Measurements from ENCODE around the gene AURKB. TPM values are rescaled to one million over a fixed set of nuclear protein-coding genes. Genes with fewer than 3 reads are reported as not detected.

The AURKB gene
- total and polyA plus RNA-seq, 2 of the 13 experiments (the other 11 are each of a cell fraction or from before 2014, with no cell fraction given) = 29.5 to 75.3 TPM

DNA sequence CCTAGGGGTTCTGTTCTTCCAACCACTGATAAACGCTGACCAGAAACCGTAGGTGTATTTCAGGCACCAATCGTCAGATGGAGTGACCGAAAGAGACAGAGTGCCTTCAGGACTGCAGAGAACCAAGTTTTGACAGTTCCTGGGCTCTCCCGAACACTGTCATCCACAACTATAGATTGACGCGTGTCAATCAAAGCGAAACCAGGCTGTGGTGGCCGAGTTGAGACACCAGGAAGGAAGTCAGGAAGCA, 11.9 kb upstream of the AURKB start (continued):
- peak; percentile 76; the same call in 1 of the 2 replicates for TF ChIP-seq CAMTA2 (CRISPR knock-in tag; IDR thresholded peaks at IDR 0.05; ENCODE audit: borderline replicate concordance)
- TF ChIP-seq, protein P1, sequence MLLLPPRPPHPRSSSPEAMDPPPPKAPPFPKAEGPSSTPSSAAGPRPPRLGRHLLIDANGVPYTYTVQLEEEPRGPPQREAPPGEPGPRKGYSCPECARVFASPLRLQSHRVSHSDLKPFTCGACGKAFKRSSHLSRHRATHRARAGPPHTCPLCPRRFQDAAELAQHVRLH (CRISPR knock-in tag; IDR thresholded peaks at IDR 0.05; ENCODE audit: borderline replicate concordance, low read depth) = no peak
- no peak for TF ChIP-seq MTA3 (CRISPR knock-in tag; IDR thresholded peaks at IDR 0.05)
- TF ChIP-seq ZNF777 (CRISPR knock-in tag; IDR thresholded peaks at IDR 0.05) = no peak
- TF ChIP-seq MIXL1 (CRISPR knock-in tag; IDR thresholded peaks at IDR 0.05) = no peak
- no peak for TF ChIP-seq ZNF563 (CRISPR knock-in tag; IDR thresholded peaks at IDR 0.05)
- TF ChIP-seq HNRNPUL1 (IDR thresholded peaks at IDR 0.05; ENCODE audit: low read depth, low read length) = no peak
- TF ChIP-seq, protein P2, sequence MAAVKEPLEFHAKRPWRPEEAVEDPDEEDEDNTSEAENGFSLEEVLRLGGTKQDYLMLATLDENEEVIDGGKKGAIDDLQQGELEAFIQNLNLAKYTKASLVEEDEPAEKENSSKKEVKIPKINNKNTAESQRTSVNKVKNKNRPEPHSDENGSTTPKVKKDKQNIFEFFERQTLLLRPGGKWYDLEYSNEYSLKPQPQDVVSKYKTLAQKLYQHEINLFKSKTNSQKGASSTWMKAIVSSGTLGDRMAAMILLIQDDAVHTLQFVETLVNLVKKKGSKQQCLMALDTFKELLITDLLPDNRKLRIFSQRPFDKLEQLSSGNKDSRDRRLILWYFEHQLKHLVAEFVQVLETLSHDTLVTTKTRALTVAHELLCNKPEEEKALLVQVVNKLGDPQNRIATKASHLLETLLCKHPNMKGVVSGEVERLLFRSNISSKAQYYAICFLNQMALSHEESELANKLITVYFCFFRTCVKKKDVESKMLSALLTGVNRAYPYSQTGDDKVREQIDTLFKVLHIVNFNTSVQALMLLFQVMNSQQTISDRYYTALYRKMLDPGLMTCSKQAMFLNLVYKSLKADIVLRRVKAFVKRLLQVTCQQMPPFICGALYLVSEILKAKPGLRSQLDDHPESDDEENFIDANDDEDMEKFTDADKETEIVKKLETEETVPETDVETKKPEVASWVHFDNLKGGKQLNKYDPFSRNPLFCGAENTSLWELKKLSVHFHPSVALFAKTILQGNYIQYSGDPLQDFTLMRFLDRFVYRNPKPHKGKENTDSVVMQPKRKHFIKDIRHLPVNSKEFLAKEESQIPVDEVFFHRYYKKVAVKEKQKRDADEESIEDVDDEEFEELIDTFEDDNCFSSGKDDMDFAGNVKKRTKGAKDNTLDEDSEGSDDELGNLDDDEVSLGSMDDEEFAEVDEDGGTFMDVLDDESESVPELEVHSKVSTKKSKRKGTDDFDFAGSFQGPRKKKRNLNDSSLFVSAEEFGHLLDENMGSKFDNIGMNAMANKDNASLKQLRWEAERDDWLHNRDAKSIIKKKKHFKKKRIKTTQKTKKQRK (IDR thresholded peaks at IDR 0.05; ENCODE audit: low read length) = no peak
- TF ChIP-seq HMGA1 (CRISPR knock-in tag; conservative IDR thresholded peaks at IDR 0.05) = no peak
- 0 out of 2 replicates have a peak, but pooled peaks have one; percentile 1 for TF ChIP-seq ZNF230 (CRISPR knock-in tag; IDR thresholded peaks at IDR 0.05)
- TF ChIP-seq HDAC1 (CRISPR knock-in tag; IDR thresholded peaks at IDR 0.05) = 0 out of 2 replicates have a peak, but pooled peaks have one; percentile 3
- no peak for TF ChIP-seq FOSL2 (CRISPR knock-in tag; IDR thresholded peaks at IDR 0.05)
- no peak for TF ChIP-seq REL (CRISPR knock-in tag; conservative IDR thresholded peaks at IDR 0.05)
- 0 out of 2 replicates have a peak, but pooled peaks have one; percentile 12 for TF ChIP-seq MXD4 (CRISPR knock-in tag; IDR thresholded peaks at IDR 0.05)
- TF ChIP-seq DR1 (CRISPR knock-in tag; IDR thresholded peaks at IDR 0.05) = no peak
- TF ChIP-seq RARG (CRISPR knock-in tag; IDR thresholded peaks at IDR 0.05; ENCODE audit: low read depth) = no peak
- no peak for TF ChIP-seq PHF5A (CRISPR knock-in tag; IDR thresholded peaks at IDR 0.05; ENCODE audit: low read depth, unreplicated experiment)
- TF ChIP-seq SP2 (CRISPR knock-in tag; IDR thresholded peaks at IDR 0.05) = 0 out of 2 replicates have a peak, but pooled peaks have one; percentile 14
- TF ChIP-seq EED (CRISPR knock-in tag; IDR thresholded peaks at IDR 0.05) = no peak
- TF ChIP-seq CENPX (CRISPR knock-in tag; IDR thresholded peaks at IDR 0.05) = no peak
- TF ChIP-seq, protein P3, sequence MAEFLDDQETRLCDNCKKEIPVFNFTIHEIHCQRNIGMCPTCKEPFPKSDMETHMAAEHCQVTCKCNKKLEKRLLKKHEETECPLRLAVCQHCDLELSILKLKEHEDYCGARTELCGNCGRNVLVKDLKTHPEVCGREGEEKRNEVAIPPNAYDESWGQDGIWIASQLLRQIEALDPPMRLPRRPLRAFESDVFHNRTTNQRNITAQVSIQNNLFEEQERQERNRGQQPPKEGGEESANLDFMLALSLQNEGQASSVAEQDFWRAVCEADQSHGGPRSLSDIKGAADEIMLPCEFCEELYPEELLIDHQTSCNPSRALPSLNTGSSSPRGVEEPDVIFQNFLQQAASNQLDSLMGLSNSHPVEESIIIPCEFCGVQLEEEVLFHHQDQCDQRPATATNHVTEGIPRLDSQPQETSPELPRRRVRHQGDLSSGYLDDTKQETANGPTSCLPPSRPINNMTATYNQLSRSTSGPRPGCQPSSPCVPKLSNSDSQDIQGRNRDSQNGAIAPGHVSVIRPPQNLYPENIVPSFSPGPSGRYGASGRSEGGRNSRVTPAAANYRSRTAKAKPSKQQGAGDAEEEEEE (CRISPR knock-in tag; IDR thresholded peaks at IDR 0.05; ENCODE audit: borderline replicate concordance) = no peak
- no peak for TF ChIP-seq ZNF205 (CRISPR knock-in tag; IDR thresholded peaks at IDR 0.05)
- no peak for TF ChIP-seq ZNF446 (CRISPR knock-in tag; IDR thresholded peaks at IDR 0.05)
- no peak for TF ChIP-seq HMG20A (CRISPR knock-in tag; IDR thresholded peaks at IDR 0.05; ENCODE audit: borderline replicate concordance)
- peak; percentile 0; the same call in 1 of the 2 replicates for TF ChIP-seq ZNF274 (CRISPR knock-in tag; IDR thresholded peaks at IDR 0.05)
- TF ChIP-seq, protein P4, sequence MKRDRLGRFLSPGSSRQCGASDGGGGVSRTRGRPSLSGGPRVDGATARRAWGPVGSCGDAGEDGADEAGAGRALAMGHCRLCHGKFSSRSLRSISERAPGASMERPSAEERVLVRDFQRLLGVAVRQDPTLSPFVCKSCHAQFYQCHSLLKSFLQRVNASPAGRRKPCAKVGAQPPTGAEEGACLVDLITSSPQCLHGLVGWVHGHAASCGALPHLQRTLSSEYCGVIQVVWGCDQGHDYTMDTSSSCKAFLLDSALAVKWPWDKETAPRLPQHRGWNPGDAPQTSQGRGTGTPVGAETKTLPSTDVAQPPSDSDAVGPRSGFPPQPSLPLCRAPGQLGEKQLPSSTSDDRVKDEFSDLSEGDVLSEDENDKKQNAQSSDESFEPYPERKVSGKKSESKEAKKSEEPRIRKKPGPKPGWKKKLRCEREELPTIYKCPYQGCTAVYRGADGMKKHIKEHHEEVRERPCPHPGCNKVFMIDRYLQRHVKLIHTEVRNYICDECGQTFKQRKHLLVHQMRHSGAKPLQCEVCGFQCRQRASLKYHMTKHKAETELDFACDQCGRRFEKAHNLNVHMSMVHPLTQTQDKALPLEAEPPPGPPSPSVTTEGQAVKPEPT (CRISPR knock-in tag; IDR thresholded peaks at IDR 0.05; ENCODE audit: low read depth) = no peak; the same call in 1 of the 2 replicates
- TF ChIP-seq PAX8 (CRISPR knock-in tag; IDR thresholded peaks at IDR 0.05; ENCODE audit: borderline replicate concordance) = 0 out of 2 replicates have a peak, but pooled peaks have one; percentile 3

Data from HepG2 (cell line).